Keratinocyte (primary cell): ENCODE results near the gene NCOA6. TPM values are rescaled to one million over a fixed set of nuclear protein-coding genes. Genes with fewer than 3 reads are reported as not detected.

Source experiments
- DNase-seq: peaks from one replicate; pipeline ENCODE4 v3.0.0-alpha.2; 2011; ENCODE audit warnings: low read depth, missing footprints, low spot score
- FAIRE-seq: peaks from 2 replicates; lab custom pipeline; 2011; peaks lifted over from hg19 to GRCh38; lab: Jason Lieb, UNC
- H2AFZ ChIP-seq: 2 replicates; pipeline ENCODE4 v1.6.0; 2012; ENCODE audit warnings: low read length, control low read depth, inconsistent platforms; ENCODE audit not compliant: control insufficient read depth
- H3K27ac ChIP-seq: 2 replicates; pipeline ENCODE4 v1.5.1; 2011; ENCODE audit warnings: low read length; ENCODE audit not compliant: control insufficient read depth, insufficient read depth
- H3K27me3 ChIP-seq: 3 replicates; pipeline ENCODE4 v1.6.0; 2011; ENCODE audit warnings: low read length; ENCODE audit not compliant: control insufficient read depth, insufficient read depth; ENCODE audit errors: extremely low read depth
- H3K36me3 ChIP-seq, 2 experiments: 2 replicates in 1 of 2; 3 replicates in 1 of 2; pipeline ENCODE4 v1.5.1; 2011; ENCODE audit warnings: low read length in 2 of 2, mild to moderate bottlenecking in 1 of 2; ENCODE audit not compliant: control insufficient read depth in 2 of 2, insufficient read depth in 2 of 2; ENCODE audit errors: extremely low read depth in 1 of 2
- H3K4me1 ChIP-seq: 3 replicates; pipeline ENCODE4 v1.5.1; 2011; ENCODE audit warnings: low read length; ENCODE audit not compliant: control insufficient read depth, insufficient read depth; ENCODE audit errors: extremely low read depth
- H3K4me2 ChIP-seq: 3 replicates; pipeline ENCODE4 v1.6.0; 2011; ENCODE audit warnings: low read depth, low read length; ENCODE audit not compliant: control insufficient read depth, insufficient read depth; ENCODE audit errors: extremely low read depth
- H3K4me3 ChIP-seq, 3 experiments: fragments of 200-600 bp in 1 of 3; sonication (generic) in 1 of 3; 2 replicates in 2 of 3; 3 replicates in 1 of 3; pipeline ENCODE4 v1.5.1; 2011 to 2016; ENCODE audit warnings: low read length in 3 of 3, mild to moderate bottlenecking in 3 of 3, control low read depth in 2 of 3, inconsistent platforms in 1 of 3, low read depth in 1 of 3, mixed read lengths in 1 of 3, mixed run types in 1 of 3, moderate library complexity in 1 of 3; ENCODE audit not compliant: control insufficient read depth in 2 of 3, insufficient read depth in 2 of 3; ENCODE audit errors: extremely low read depth in 1 of 3
- H3K79me2 ChIP-seq: 2 replicates; pipeline ENCODE4 v1.6.0; 2012; ENCODE audit warnings: low read length; ENCODE audit not compliant: control insufficient read depth, insufficient read depth
- H3K9ac ChIP-seq: 3 replicates; pipeline ENCODE4 v1.6.0; 2011; ENCODE audit warnings: low read length; ENCODE audit not compliant: control insufficient read depth, insufficient read depth; ENCODE audit errors: extremely low read depth
- H3K9me1 ChIP-seq: 3 replicates; pipeline ENCODE4 v1.6.0; 2011; ENCODE audit warnings: low read length; ENCODE audit not compliant: control insufficient read depth, insufficient read depth; ENCODE audit errors: extremely low read depth
- H3K9me3 ChIP-seq: 2 replicates; pipeline ENCODE4 v1.5.1; 2012; ENCODE audit warnings: low read depth, low read length; ENCODE audit not compliant: control insufficient read depth
- H4K20me1 ChIP-seq: 3 replicates; pipeline ENCODE4 v1.6.0; 2011; ENCODE audit warnings: low read length; ENCODE audit not compliant: control insufficient read depth, insufficient read depth; ENCODE audit errors: extremely low read depth
- CTCF ChIP-seq, 3 experiments: IDR thresholded peaks in 1 of 3; conservative IDR thresholded peaks in 1 of 3; optimal IDR thresholded peaks in 1 of 3; 2 replicates in 2 of 3; 3 replicates in 1 of 3; pipeline versions ENCODE3 to v1.5.1; 2011; ENCODE audit warnings: low read length in 3 of 3, mild to moderate bottlenecking in 3 of 3, moderate library complexity in 2 of 3, control low read depth in 1 of 3, inconsistent platforms in 1 of 3; ENCODE audit not compliant: insufficient read depth in 2 of 3; ENCODE audit errors: extremely low read depth in 1 of 3
- EZH2 ChIP-seq: IDR thresholded peaks from one replicate; pipeline ENCODE4 v1.6.1; 2012; ENCODE audit warnings: inconsistent platforms, mild to moderate bottlenecking, low read length, moderate library complexity
- dilution Hi-C: fragments of 300-500 bp; cut with MboI; formaldehyde crosslinking; loops from one replicate; pipeline ENCODE4 v1.7.0; 2020; ENCODE audit warnings: low sequenced_read_pairs; ENCODE audit not compliant: extremely low pct_ligation_motif_present
- polyA plus RNA-seq, 5 experiments: library from polyadenylated mRNA; depleted of rRNA in 3 of 5; stranded (reverse) in 3 of 5; stranded (forward) in 1 of 5; unstranded in 1 of 5; fragments of >200 nt; gene quantifications; 1 replicate in 1 of 5; 2 replicates in 3 of 5; 3 replicates in 1 of 5; pipeline versions ENCODE4 v1.2.1 to v1.2.3, GENCODE V29; 2011 to 2012; ENCODE audit warnings: missing spikeins in 2 of 5, low read depth in 1 of 5, low replicate concordance in 1 of 5

The NCOA6 gene
- polyA plus RNA-seq, 1 donor (not counting 4 experiments of a cell fraction or from before 2014, with no cell fraction given) = 13.3 TPM

- no peak overlapping the region for H3K4me2 ChIP-seq
- TF ChIP-seq EZH2 (no peak), CTCF (optimal IDR thresholded peaks at IDR 0.05 in 1 of 3, IDR thresholded peaks at IDR 0.05 in 1 of 3, conservative IDR thresholded peaks at IDR 0.05 in 1 of 3; ENCODE audit: extremely low read depth in 1 of 3, insufficient read depth in 2 of 3, low read length in 3 of 3) (no peak)
- no peaks in the 10 kb centered on the region for H3K9me1 ChIP-seq
- H3K4me3 ChIP-seq = no peak overlapping the region
- dilution Hi-C loops = no loop called here
- no peaks in the 10 kb centered on the region for H3K79me2 ChIP-seq
- FAIRE-seq = no peak
- no peaks in the 10 kb centered on the region for H3K9me3 ChIP-seq
- peaks cover 5% of the 10 kb centered on the region for H3K4me1 ChIP-seq
- H3K27ac ChIP-seq = no peak overlapping the region
- no peaks in the 10 kb centered on the region for H3K27me3 ChIP-seq
- H4K20me1 ChIP-seq = no peaks in the 10 kb centered on the region
- H2AFZ ChIP-seq = no peak overlapping the region
- no peak for DNase-seq
- H3K36me3 ChIP-seq = peaks cover 20 to 25% of the 10 kb centered on the region in 2 experiments
- no peak overlapping the region for H3K9ac ChIP-seq
Measured at GRCh38 chr20:34771680-34772081, 53.8 kb downstream of the NCOA6 start.

DNA sequence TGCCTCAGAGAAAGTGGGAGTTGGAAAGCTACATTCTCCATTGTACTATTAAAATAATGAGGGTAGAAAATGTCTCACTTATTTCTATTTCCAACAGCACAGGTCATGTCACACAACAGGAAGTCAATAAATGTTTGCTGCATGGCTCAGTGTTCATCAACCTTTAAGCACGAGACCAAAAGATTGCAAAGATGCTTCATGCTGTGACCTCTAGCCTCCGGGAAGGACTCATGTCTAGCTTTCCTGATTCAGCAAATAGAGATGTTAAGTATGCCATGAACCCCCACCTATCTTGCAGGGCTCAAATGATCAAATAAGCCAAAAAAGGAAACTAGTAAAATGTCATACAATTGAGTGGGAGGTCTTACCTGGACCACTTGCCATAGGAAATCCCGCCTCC, 57.4 kb downstream of the NCOA6 start:
- no peak overlapping the region for H2AFZ ChIP-seq
- H3K4me1 ChIP-seq = peaks cover 5% of the 10 kb centered on the region
- no peaks in the 10 kb centered on the region for H3K9me1 ChIP-seq
- H3K9ac ChIP-seq = no peak overlapping the region
- no peak for TF ChIP-seq EZH2
- TF ChIP-seq CTCF (optimal IDR thresholded peaks at IDR 0.05 in 1 of 3, IDR thresholded peaks at IDR 0.05 in 1 of 3, conservative IDR thresholded peaks at IDR 0.05 in 1 of 3; ENCODE audit: extremely low read depth in 1 of 3, insufficient read depth in 2 of 3, low read length in 3 of 3) = no peak
- H3K27ac ChIP-seq = no peak overlapping the region
- H3K27me3 ChIP-seq = no peaks in the 10 kb centered on the region
- H3K36me3 ChIP-seq = peaks cover 17 to 18% of the 10 kb centered on the region in 2 experiments
- FAIRE-seq = no peak
- no peaks in the 10 kb centered on the region for H3K79me2 ChIP-seq
- no peak overlapping the region for H3K4me3 ChIP-seq
- no peaks in the 10 kb centered on the region for H3K9me3 ChIP-seq
- H4K20me1 ChIP-seq = no peaks in the 10 kb centered on the region
- dilution Hi-C loops = no loop called here
- H3K4me2 ChIP-seq = no peak overlapping the region
- DNase-seq = no peak
